Thoracic aorta (tissue), 2 donors: ENCODE data around the gene TMEM107. TPM values are rescaled to one million over a fixed set of nuclear protein-coding genes. Genes with fewer than 3 reads are reported as not detected.
A peak's percentile ranks its signal among the peaks of the same experiment; 100 is the strongest.

Source experiments
- ATAC-seq: fragments of 150-250 bp; one replicate; pipeline ENCODE4 v1.8.0; 2017; ENCODE audit warnings: low read depth; ENCODE audit not compliant: insufficient number of reproducible peaks, low FRiP score
- DNase-seq: peaks from one replicate; pipeline ENCODE4 v3.0.0-alpha.2; 2020; ENCODE audit warnings: low spot score
- H3K27ac ChIP-seq, 2 donors: fragments of 200-600 bp; sonication (generic); 1 replicate in 1 of 2; 2 replicates in 1 of 2; pipeline ENCODE4 v1.5.1; 2016; ENCODE audit warnings: mild to moderate bottlenecking in 2 of 2, moderate library complexity in 2 of 2
- H3K27me3 ChIP-seq: fragments of 200-600 bp; sonication (generic); replicated peaks from 2 replicates; pipeline ENCODE4 v1.6.0; 2016; ENCODE audit warnings: mild to moderate bottlenecking; ENCODE audit not compliant: insufficient read depth
- H3K36me3 ChIP-seq: fragments of 200-600 bp; sonication (generic); one replicate; pipeline ENCODE4 v1.5.1; 2016
- H3K4me1 ChIP-seq, 2 donors: fragments of 200-600 bp; sonication (generic); 1 replicate in 1 of 2; 2 replicates in 1 of 2; pipeline versions ENCODE4 v1.5.1 to v1.6.0; 2016; ENCODE audit warnings: low read depth in 2 of 2, mild to moderate bottlenecking in 1 of 2; ENCODE audit not compliant: control insufficient read depth in 1 of 2
- H3K4me3 ChIP-seq: fragments of 200-600 bp; sonication (generic); 2 replicates; pipeline ENCODE4 v1.5.1; 2016; ENCODE audit warnings: mild to moderate bottlenecking
- H3K9me3 ChIP-seq: fragments of 200-600 bp; sonication (generic); 2 replicates; pipeline ENCODE4 v1.5.1; 2016
- CTCF ChIP-seq: fragments of 200-600 bp; sonication (generic); IDR thresholded peaks from one replicate; pipeline ENCODE4 v1.5.1; 2019; ENCODE audit warnings: antibody characterized with exemption
- total RNA-seq, 2 donors: library from RNA; depleted of rRNA; stranded (reverse); fragments of >200 nt; gene quantifications; one replicate each; pipeline versions ENCODE4 v1.1.0 to v1.2.3, GENCODE V29; 2016

TMEM107 gene
- total RNA-seq, 2 donors from 2014 or later = 8.4 to 32.1 TPM

- peak; percentile 50 for DNase-seq
- peaks cover 41 to 57% of the 10 kb centered on the region in 2 donors for H3K4me1 ChIP-seq
These were observed 50.8 kb downstream of the TMEM107 start for GRCh38 chr17:8125154-8125946.

GRCh38 chr17:8124350-8125153, 51.6 kb downstream of the TMEM107 start:
- Histone ChIP-seq H3K27ac (no peak overlapping the region), H3K27me3 (no peaks in the 10 kb centered on the region), H3K4me3 (peak overlapping the region; percentile 80), H3K36me3 (no peaks in the 10 kb centered on the region), H3K4me1 (peaks cover 44 to 58% of the 10 kb centered on the region in 2 donors), H3K9me3 (no peaks in the 10 kb centered on the region)
- TF ChIP-seq CTCF = no peak
- DNase-seq (no peak), ATAC-seq (no peak)

More at GRCh38 chr17:8125154-8125946, 50.8 kb downstream of the TMEM107 start:
- Histone ChIP-seq H3K27me3 (no peaks in the 10 kb centered on the region), H3K4me3 (peak overlapping the region; percentile 80), H3K36me3 (no peaks in the 10 kb centered on the region), H3K27ac (no peak overlapping the region), H3K9me3 (no peaks in the 10 kb centered on the region)
- peak; percentile 29 for ATAC-seq
- TF ChIP-seq CTCF = no peak

GRCh38 chr17:8123695-8124349, 52.4 kb downstream of the TMEM107 start, which contains the start of gene HES7:
HES7 (minus strand) TSS chr17:8124106; CDS start chr17:8124084, 22 bp downstream.
- H3K27ac ChIP-seq = no peak within 1 kb of the TSS
- TF ChIP-seq CTCF = no peak
- H3K9me3 ChIP-seq = no peaks in the 10 kb centered on the region
- no peak for DNase-seq
- ATAC-seq = no peak
- peaks cover 44 to 58% of the 10 kb centered on the region in 2 donors for H3K4me1 ChIP-seq
- H3K36me3 ChIP-seq = no peaks in the 10 kb centered on the region
- H3K4me3 ChIP-seq = peak within 1 kb of the TSS; percentile 80
- H3K27me3 ChIP-seq = no peaks in the 10 kb centered on the region

- Histone ChIP-seq H3K27ac (no peak overlapping the region), H3K36me3 (no peaks in the 10 kb centered on the region), H3K4me3 (peak overlapping the region; percentile 80), H3K4me1 (peaks cover 49 to 64% of the 10 kb centered on the region in 2 donors), H3K9me3 (no peaks in the 10 kb centered on the region), H3K27me3 (no peaks in the 10 kb centered on the region)
- TF ChIP-seq CTCF = no peak
- ATAC-seq (no peak), DNase-seq (no peak)
These were observed 53.1 kb downstream of the TMEM107 start for GRCh38 chr17:8122924-8123694.

Other genes with a start within 250 kb of the TMEM107 start
- gene KCNAB3, start 246.5 kb downstream of the TMEM107 start, total RNA-seq = not detected
- gene TRAPPC1, start 244.4 kb downstream of the TMEM107 start, total RNA-seq = 10 to 100 TPM; 14.6 to 36.1 TPM
- 10 to 100 TPM; 11.2 to 42.9 TPM for gene CNTROB, start 244.2 kb downstream of the TMEM107 start, total RNA-seq
- not detected for gene GUCY2D, start 173.8 kb downstream of the TMEM107 start, total RNA-seq
- 1 to 10 TPM in 1 of 2 donors, under 1 TPM in 1; 0.85 to 8.3 TPM for gene ALOX15B, start 137.3 kb downstream of the TMEM107 start, total RNA-seq
- gene ALOX12B, start 88.7 kb downstream of the TMEM107 start, total RNA-seq = not detected
- gene ALOXE3, start 57.9 kb downstream of the TMEM107 start, total RNA-seq = not detected
- not detected for gene HES7, start 52.3 kb downstream of the TMEM107 start, total RNA-seq
- 100 to 1,000 TPM; 175 to 292 TPM for gene PER1, start 24.0 kb downstream of the TMEM107 start, total RNA-seq
- gene VAMP2, start 13.4 kb downstream of the TMEM107 start, total RNA-seq = 10 to 100 TPM; 36.0 to 50.3 TPM
- 10 to 100 TPM; 11.9 to 13.8 TPM for gene BORCS6, start 13.8 kb upstream of the TMEM107 start, total RNA-seq
- 1 to 10 TPM in 1 of 2 donors, not detected in 1; 1.6 TPM for gene AURKB, start 34.2 kb upstream of the TMEM107 start, total RNA-seq
- 10 to 100 TPM; 25.3 to 38.6 TPM for gene CTC1, start 71.7 kb upstream of the TMEM107 start, total RNA-seq
- gene PFAS, start 72.9 kb upstream of the TMEM107 start, total RNA-seq = 10 to 100 TPM; 13.2 to 15.2 TPM
- 10 to 100 TPM; 13.8 to 26.7 TPM for gene RANGRF, start 112.3 kb upstream of the TMEM107 start, total RNA-seq
- 1 to 10 TPM; 1.8 to 6.1 TPM for gene SLC25A35, start 119.0 kb upstream of the TMEM107 start, total RNA-seq
- gene ARHGEF15, start 133.9 kb upstream of the TMEM107 start, total RNA-seq = 10 to 100 TPM in 1 of 2 donors, 1 to 10 TPM in 1; 7.4 to 32.1 TPM
- not detected for gene ODF4, start 163.5 kb upstream of the TMEM107 start, total RNA-seq
- gene RPL26, start 206.8 kb upstream of the TMEM107 start, total RNA-seq = 1,000 to 10,000 TPM; 1,235 to 1,884 TPM
- gene RNF222, start 221.4 kb upstream of the TMEM107 start, total RNA-seq = under 1 TPM in 1 of 2 donors, not detected in 1; 0.56 TPM